PFSK-1 (cell line): Measurements from ENCODE around the gene NDRG3.

Experiments
- FOXP2 ChIP-seq: optimal IDR thresholded peaks from 2 replicates; pipeline ENCODE3; 2011; ENCODE audit warnings: borderline replicate concordance, control low read depth, inconsistent platforms; ENCODE audit not compliant: insufficient read depth; ENCODE audit errors: extremely low read length, extremely low read depth
- POLR2AphosphoS5 ChIP-seq: IDR thresholded peaks from 2 replicates; pipeline ENCODE4 v1.6.1; 2012; ENCODE audit warnings: low read depth, mild to moderate bottlenecking, control low read depth, low read length, moderate library complexity
- SIN3A ChIP-seq: IDR thresholded peaks from 2 replicates; pipeline ENCODE4 v1.6.1; 2012; ENCODE audit warnings: mild to moderate bottlenecking, low read length, moderate library complexity, borderline replicate concordance; ENCODE audit not compliant: insufficient read depth
- TAF1 ChIP-seq: IDR thresholded peaks from 2 replicates; pipeline ENCODE4 v1.6.1; 2012; ENCODE audit warnings: low read length, control low read depth, borderline replicate concordance; ENCODE audit not compliant: insufficient read depth
- TF ChIP-seq, protein P1 (sequence below), 2 experiments: IDR thresholded peaks; 2 replicates each; pipeline versions ENCODE4 v1.6.1 to v1.8.0; 2011 to 2012; ENCODE audit warnings: low read depth in 2 of 2, low read length in 2 of 2, control low read depth in 1 of 2, inconsistent platforms in 1 of 2, mild to moderate bottlenecking in 1 of 2, moderate library complexity in 1 of 2; ENCODE audit not compliant: insufficient read depth in 1 of 2

DNA sequence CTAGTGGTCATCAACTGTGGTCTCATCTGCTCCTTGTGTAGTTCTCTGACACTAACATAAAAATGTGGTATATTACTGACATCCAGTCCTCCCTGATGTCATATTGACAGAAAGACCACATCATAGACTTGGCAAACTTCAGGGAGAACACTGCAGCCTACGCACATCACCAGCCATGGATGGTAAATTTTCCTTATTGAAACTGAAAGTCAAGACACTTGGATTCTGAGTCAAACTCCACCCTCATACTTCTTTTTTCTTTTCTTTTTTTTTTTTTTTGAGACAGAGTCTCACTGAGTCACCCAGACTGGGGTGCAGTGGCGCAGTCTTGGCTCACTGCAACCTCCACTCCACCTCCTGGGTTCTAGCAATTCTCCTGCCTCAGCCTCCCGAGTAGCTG, 25.4 kb downstream of the NDRG3 start:
- TF ChIP-seq POLR2AphosphoS5 (no peak), TAF1 (no peak), SIN3A (no peak), FOXP2 (no peak)
- TF ChIP-seq, protein P1, sequence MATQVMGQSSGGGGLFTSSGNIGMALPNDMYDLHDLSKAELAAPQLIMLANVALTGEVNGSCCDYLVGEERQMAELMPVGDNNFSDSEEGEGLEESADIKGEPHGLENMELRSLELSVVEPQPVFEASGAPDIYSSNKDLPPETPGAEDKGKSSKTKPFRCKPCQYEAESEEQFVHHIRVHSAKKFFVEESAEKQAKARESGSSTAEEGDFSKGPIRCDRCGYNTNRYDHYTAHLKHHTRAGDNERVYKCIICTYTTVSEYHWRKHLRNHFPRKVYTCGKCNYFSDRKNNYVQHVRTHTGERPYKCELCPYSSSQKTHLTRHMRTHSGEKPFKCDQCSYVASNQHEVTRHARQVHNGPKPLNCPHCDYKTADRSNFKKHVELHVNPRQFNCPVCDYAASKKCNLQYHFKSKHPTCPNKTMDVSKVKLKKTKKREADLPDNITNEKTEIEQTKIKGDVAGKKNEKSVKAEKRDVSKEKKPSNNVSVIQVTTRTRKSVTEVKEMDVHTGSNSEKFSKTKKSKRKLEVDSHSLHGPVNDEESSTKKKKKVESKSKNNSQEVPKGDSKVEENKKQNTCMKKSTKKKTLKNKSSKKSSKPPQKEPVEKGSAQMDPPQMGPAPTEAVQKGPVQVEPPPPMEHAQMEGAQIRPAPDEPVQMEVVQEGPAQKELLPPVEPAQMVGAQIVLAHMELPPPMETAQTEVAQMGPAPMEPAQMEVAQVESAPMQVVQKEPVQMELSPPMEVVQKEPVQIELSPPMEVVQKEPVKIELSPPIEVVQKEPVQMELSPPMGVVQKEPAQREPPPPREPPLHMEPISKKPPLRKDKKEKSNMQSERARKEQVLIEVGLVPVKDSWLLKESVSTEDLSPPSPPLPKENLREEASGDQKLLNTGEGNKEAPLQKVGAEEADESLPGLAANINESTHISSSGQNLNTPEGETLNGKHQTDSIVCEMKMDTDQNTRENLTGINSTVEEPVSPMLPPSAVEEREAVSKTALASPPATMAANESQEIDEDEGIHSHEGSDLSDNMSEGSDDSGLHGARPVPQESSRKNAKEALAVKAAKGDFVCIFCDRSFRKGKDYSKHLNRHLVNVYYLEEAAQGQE (IDR thresholded peaks at IDR 0.05; ENCODE audit: insufficient read depth in 1 of 2, low read depth in 2 of 2, low read length in 2 of 2) = no peak
